GM23338 (cell line): ENCODE measurements around the gene CLIP2. TPM values are rescaled to one million over a fixed set of nuclear protein-coding genes. Genes with fewer than 3 reads are reported as not detected.

Experiments used
- ATAC-seq: fragments of 200-7000 bp; cut with Tn5 transposase; 3 replicates; pipeline ENCODE4 v1.9.1; 2020
- DNase-seq: peaks from one replicate; pipeline ENCODE4 v3.0.0-alpha.2; 2015; ENCODE audit warnings: low spot score
- H2AFZ ChIP-seq: fragments of 200-600 bp; sonication (generic); 2 replicates; pipeline ENCODE4 v1.8.0; 2016; ENCODE audit warnings: antibody characterized with exemption, mild to moderate bottlenecking, moderate library complexity
- H3F3A ChIP-seq: fragments of 200-600 bp; sonication (generic); replicated peaks from 2 replicates; pipeline ENCODE4 v1.8.0; 2017; ENCODE audit warnings: antibody characterized with exemption, mixed run types, low read depth
- H3K27ac ChIP-seq: fragments of 200-600 bp; sonication (generic); 2 replicates; pipeline ENCODE4 v1.6.1; 2016; ENCODE audit warnings: low read depth
- H3K27me3 ChIP-seq: fragments of 200-600 bp; sonication (generic); 2 replicates; pipeline ENCODE4 v1.8.0; 2016; ENCODE audit warnings: mild to moderate bottlenecking, mixed run types, moderate library complexity; ENCODE audit not compliant: insufficient read depth
- H3K36me3 ChIP-seq: fragments of 200-600 bp; sonication (generic); 2 replicates; pipeline ENCODE4 v1.8.0; 2016; ENCODE audit warnings: mild to moderate bottlenecking; ENCODE audit not compliant: insufficient read depth
- H3K4me1 ChIP-seq: fragments of 200-600 bp; sonication (generic); 2 replicates; pipeline ENCODE4 v1.8.0; 2016; ENCODE audit warnings: mild to moderate bottlenecking, moderate library complexity; ENCODE audit not compliant: insufficient read depth
- H3K4me2 ChIP-seq: fragments of 200-600 bp; sonication (generic); 2 replicates; pipeline ENCODE4 v1.7.1; 2017; ENCODE audit warnings: mixed run types
- H3K4me3 ChIP-seq: fragments of 200-600 bp; sonication (generic); 2 replicates; pipeline ENCODE4 v1.6.1; 2016; ENCODE audit warnings: mixed run types
- H3K79me2 ChIP-seq: fragments of 200-600 bp; sonication (generic); replicated peaks from 2 replicates; pipeline ENCODE4 v1.8.0; 2017; ENCODE audit warnings: mild to moderate bottlenecking; ENCODE audit not compliant: insufficient read depth
- H3K9me2 ChIP-seq: fragments of 200-600 bp; sonication (generic); 2 replicates; pipeline ENCODE4 v1.8.0; 2017; ENCODE audit not compliant: insufficient read depth
- H4K20me1 ChIP-seq: fragments of 200-600 bp; sonication (generic); replicated peaks from 2 replicates; pipeline ENCODE4 v1.8.0; 2017; ENCODE audit warnings: mild to moderate bottlenecking; ENCODE audit not compliant: insufficient read depth
- H3K27ac Mint-ChIP-seq: 2 replicates; pipeline ENCODE4 v1.8.0; 2020; ENCODE audit warnings: inconsistent platforms, mild to moderate bottlenecking, moderate library complexity, mixed read lengths
- H3K27me3 Mint-ChIP-seq: 3 replicates; pipeline ENCODE4 v1.8.0; 2022; ENCODE audit warnings: low read depth, mild to moderate bottlenecking, moderate library complexity, mixed read lengths, inconsistent platforms; ENCODE audit not compliant: insufficient read depth, poor library complexity
- H3K36me3 Mint-ChIP-seq: 3 replicates; pipeline ENCODE4 v1.8.0; 2021; ENCODE audit warnings: low read depth, mild to moderate bottlenecking, inconsistent platforms, moderate library complexity, mixed read lengths
- H3K4me1 Mint-ChIP-seq: 3 replicates; pipeline ENCODE4 v1.8.0; 2020; ENCODE audit warnings: mild to moderate bottlenecking, inconsistent platforms, mixed read lengths
- H3K4me3 Mint-ChIP-seq: 3 replicates; pipeline ENCODE4 v1.8.0; 2021; ENCODE audit warnings: moderate library complexity, mild to moderate bottlenecking, inconsistent platforms, mixed read lengths
- H3K9me3 Mint-ChIP-seq: 3 replicates; pipeline ENCODE4 v1.8.0; 2020; ENCODE audit warnings: moderate library complexity, mild to moderate bottlenecking, inconsistent platforms, mixed read lengths
- CREB1 ChIP-seq: fragments of 250-450 bp; sonication (Bioruptor Pico); IDR thresholded peaks from 2 replicates; pipeline ENCODE4 v1.5.0; 2020; ENCODE audit warnings: low read depth, mild to moderate bottlenecking, moderate library complexity
- EZH2 ChIP-seq: fragments of 200-600 bp; sonication (generic); IDR thresholded peaks from one replicate; pipeline ENCODE4 v1.8.0; 2017; ENCODE audit warnings: antibody characterized with exemption, mild to moderate bottlenecking, low read depth; ENCODE audit not compliant: unreplicated experiment
- JUNB ChIP-seq: IDR thresholded peaks from one replicate; pipeline ENCODE4 v1.6.1; 2016; ENCODE audit warnings: antibody characterized with exemption; ENCODE audit not compliant: unreplicated experiment
- NANOG ChIP-seq: IDR thresholded peaks from 2 replicates; pipeline ENCODE4 v1.6.1; 2016; ENCODE audit warnings: antibody characterized with exemption, borderline replicate concordance
- POLR2AphosphoS5 ChIP-seq: IDR thresholded peaks from 2 replicates; pipeline ENCODE4 v1.6.1; 2016; ENCODE audit warnings: antibody characterized with exemption, low read depth
- STAT1 ChIP-seq: IDR thresholded peaks from one replicate; pipeline ENCODE4 v1.6.1; 2016; ENCODE audit warnings: antibody characterized with exemption; ENCODE audit not compliant: unreplicated experiment
- ZNF114 ChIP-seq: fragments of 250-450 bp; sonication (Bioruptor Pico); IDR thresholded peaks from 2 replicates; pipeline ENCODE4 v1.5.0; 2020; ENCODE audit warnings: mild to moderate bottlenecking, moderate library complexity
- ZNF331 ChIP-seq: fragments of 250-450 bp; sonication (Bioruptor Pico); IDR thresholded peaks from 2 replicates; pipeline ENCODE4 v1.5.0; 2020; ENCODE audit warnings: low read depth, mild to moderate bottlenecking, moderate library complexity
- polyA plus RNA-seq: library from polyadenylated mRNA; unstranded; fragments of >200 nt; fragmentation: Nextera tagmentation; extraction: Ambion mirVana; gene quantifications from 2 replicates; pipeline ENCODE4 v1.2.1, GENCODE V29; 2016
- total RNA-seq: library from RNA; depleted of rRNA; stranded (reverse); fragments of >200 nt; shearing (Covaris generic); gene quantifications from 2 replicates; pipeline ENCODE4 v1.2.3, GENCODE V29; 2014
- TF ChIP-seq, protein P1 (sequence below): fragments of 250-450 bp; sonication (Bioruptor Pico); IDR thresholded peaks from 2 replicates; pipeline ENCODE4 v1.5.0; 2020; ENCODE audit warnings: mild to moderate bottlenecking, moderate library complexity
- TF ChIP-seq, protein P2 (sequence below): IDR thresholded peaks from 2 replicates; pipeline ENCODE4 v1.6.1; 2016; ENCODE audit warnings: antibody characterized with exemption
- TF ChIP-seq, protein P3 (sequence below): IDR thresholded peaks from one replicate; pipeline ENCODE4 v1.6.1; 2018; ENCODE audit warnings: antibody characterized with exemption; ENCODE audit not compliant: unreplicated experiment
- TF ChIP-seq, protein P4 (sequence below), 2 experiments: fragments of 200-600 bp in 1 of 2; sonication (generic) in 1 of 2; conservative IDR thresholded peaks; 2 replicates each; pipeline versions ENCODE4 v1.5.1 to v1.6.1; 2016 to 2017; ENCODE audit warnings: antibody characterized with exemption in 2 of 2, low read depth in 2 of 2, mild to moderate bottlenecking in 2 of 2, moderate library complexity in 1 of 2

CLIP2 gene
- total and polyA plus RNA-seq, 2 experiments from 2014 or later: 8.1 to 51.9 TPM

DNA sequence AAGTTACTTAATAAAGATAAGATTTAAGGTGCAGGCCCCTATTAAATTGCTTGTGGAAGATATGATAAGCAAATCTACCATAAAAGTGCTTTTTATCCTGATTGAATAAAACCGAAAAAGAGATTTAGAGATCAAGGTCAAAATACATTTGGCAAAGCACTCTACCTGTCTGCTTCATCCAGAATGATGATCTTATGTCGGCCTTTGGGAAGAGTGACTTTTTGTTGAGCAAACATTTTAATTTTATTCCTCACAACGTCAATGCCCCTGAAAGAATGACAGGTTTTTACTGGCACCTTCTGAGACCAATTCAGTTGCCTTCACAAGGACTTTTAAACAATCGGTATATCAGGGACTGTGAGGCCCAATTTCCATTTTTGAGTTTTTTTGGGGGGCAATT is 42.7 kb upstream of the CLIP2 start (continued):
- TF ChIP-seq, protein P1, sequence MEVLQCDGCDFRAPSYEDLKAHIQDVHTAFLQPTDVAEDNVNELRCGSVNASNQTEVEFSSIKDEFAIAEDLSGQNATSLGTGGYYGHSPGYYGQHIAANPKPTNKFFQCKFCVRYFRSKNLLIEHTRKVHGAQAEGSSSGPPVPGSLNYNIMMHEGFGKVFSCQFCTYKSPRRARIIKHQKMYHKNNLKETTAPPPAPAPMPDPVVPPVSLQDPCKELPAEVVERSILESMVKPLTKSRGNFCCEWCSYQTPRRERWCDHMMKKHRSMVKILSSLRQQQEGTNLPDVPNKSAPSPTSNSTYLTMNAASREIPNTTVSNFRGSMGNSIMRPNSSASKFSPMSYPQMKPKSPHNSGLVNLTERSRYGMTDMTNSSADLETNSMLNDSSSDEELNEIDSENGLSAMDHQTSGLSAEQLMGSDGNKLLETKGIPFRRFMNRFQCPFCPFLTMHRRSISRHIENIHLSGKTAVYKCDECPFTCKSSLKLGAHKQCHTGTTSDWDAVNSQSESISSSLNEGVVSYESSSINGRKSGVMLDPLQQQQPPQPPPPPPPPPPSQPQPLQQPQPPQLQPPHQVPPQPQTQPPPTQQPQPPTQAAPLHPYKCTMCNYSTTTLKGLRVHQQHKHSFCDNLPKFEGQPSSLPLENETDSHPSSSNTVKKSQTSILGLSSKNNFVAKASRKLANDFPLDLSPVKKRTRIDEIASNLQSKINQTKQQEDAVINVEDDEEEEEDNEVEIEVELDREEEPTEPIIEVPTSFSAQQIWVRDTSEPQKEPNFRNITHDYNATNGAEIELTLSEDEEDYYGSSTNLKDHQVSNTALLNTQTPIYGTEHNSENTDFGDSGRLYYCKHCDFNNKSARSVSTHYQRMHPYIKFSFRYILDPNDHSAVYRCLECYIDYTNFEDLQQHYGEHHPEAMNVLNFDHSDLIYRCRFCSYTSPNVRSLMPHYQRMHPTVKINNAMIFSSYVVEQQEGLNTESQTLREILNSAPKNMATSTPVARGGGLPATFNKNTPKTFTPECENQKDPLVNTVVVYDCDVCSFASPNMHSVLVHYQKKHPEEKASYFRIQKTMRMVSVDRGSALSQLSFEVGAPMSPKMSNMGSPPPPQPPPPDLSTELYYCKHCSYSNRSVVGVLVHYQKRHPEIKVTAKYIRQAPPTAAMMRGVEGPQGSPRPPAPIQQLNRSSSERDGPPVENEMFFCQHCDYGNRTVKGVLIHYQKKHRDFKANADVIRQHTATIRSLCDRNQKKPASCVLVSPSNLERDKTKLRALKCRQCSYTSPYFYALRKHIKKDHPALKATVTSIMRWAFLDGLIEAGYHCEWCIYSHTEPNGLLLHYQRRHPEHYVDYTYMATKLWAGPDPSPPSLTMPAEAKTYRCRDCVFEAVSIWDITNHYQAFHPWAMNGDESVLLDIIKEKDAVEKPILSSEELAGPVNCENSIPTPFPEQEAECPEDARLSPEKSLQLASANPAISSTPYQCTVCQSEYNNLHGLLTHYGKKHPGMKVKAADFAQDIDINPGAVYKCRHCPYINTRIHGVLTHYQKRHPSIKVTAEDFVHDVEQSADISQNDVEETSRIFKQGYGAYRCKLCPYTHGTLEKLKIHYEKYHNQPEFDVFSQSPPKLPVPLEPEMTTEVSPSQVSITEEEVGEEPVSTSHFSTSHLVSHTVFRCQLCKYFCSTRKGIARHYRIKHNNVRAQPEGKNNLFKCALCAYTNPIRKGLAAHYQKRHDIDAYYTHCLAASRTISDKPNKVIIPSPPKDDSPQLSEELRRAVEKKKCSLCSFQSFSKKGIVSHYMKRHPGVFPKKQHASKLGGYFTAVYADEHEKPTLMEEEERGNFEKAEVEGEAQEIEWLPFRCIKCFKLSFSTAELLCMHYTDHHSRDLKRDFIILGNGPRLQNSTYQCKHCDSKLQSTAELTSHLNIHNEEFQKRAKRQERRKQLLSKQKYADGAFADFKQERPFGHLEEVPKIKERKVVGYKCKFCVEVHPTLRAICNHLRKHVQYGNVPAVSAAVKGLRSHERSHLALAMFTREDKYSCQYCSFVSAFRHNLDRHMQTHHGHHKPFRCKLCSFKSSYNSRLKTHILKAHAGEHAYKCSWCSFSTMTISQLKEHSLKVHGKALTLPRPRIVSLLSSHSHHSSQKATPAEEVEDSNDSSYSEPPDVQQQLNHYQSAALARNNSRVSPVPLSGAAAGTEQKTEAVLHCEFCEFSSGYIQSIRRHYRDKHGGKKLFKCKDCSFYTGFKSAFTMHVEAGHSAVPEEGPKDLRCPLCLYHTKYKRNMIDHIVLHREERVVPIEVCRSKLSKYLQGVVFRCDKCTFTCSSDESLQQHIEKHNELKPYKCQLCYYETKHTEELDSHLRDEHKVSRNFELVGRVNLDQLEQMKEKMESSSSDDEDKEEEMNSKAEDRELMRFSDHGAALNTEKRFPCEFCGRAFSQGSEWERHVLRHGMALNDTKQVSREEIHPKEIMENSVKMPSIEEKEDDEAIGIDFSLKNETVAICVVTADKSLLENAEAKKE (CRISPR knock-in tag): no peak
- TF ChIP-seq CREB1 (no peak), ZNF331 (no peak), EZH2 (no peak)

DNA sequence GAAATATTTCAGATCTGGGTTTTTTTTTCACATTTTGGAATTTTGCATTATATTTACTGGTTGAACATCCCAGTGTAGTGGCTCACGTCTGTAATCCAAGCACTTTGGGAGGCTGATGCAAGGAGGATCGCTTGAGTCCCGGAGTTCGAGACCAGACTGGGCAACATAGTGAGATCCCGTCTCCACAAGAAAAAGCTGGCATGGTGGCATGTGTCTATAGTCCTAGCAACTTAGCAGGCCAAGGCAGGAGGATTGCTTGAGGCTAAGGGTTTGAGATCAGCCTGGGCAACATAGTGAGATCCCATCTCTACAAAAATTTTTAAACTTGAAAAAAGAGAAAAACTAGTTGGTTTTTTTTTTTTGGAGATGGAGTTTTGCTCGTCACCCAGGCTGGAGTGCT is 41.1 kb upstream of the CLIP2 start:
- Histone ChIP-seq H3K4me2 (no peak overlapping the region), H3K27ac (no peak overlapping the region), H2AFZ (no peak overlapping the region), H3K36me3 (peaks cover 50% of the 10 kb centered on the region), H3K27me3 (no peaks in the 10 kb centered on the region), H3K79me2 (peaks cover 9% of the 10 kb centered on the region), H3K4me3 (no peak overlapping the region), H3F3A (peaks cover 13% of the 10 kb centered on the region; the same call in 1 of the 2 replicates), H3K9me2 (no peaks in the 10 kb centered on the region), H3K4me1 (peaks cover 3% of the 10 kb centered on the region), H4K20me1 (peaks cover 27% of the 10 kb centered on the region)
- no peak overlapping the region for H3K4me3 Mint-ChIP-seq
- no peaks in the 10 kb centered on the region for H3K27me3 Mint-ChIP-seq
- no peak for TF ChIP-seq ZNF114
- TF ChIP-seq, protein P2, sequence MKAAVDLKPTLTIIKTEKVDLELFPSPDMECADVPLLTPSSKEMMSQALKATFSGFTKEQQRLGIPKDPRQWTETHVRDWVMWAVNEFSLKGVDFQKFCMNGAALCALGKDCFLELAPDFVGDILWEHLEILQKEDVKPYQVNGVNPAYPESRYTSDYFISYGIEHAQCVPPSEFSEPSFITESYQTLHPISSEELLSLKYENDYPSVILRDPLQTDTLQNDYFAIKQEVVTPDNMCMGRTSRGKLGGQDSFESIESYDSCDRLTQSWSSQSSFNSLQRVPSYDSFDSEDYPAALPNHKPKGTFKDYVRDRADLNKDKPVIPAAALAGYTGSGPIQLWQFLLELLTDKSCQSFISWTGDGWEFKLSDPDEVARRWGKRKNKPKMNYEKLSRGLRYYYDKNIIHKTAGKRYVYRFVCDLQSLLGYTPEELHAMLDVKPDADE: no peak
- TF ChIP-seq, protein P3, sequence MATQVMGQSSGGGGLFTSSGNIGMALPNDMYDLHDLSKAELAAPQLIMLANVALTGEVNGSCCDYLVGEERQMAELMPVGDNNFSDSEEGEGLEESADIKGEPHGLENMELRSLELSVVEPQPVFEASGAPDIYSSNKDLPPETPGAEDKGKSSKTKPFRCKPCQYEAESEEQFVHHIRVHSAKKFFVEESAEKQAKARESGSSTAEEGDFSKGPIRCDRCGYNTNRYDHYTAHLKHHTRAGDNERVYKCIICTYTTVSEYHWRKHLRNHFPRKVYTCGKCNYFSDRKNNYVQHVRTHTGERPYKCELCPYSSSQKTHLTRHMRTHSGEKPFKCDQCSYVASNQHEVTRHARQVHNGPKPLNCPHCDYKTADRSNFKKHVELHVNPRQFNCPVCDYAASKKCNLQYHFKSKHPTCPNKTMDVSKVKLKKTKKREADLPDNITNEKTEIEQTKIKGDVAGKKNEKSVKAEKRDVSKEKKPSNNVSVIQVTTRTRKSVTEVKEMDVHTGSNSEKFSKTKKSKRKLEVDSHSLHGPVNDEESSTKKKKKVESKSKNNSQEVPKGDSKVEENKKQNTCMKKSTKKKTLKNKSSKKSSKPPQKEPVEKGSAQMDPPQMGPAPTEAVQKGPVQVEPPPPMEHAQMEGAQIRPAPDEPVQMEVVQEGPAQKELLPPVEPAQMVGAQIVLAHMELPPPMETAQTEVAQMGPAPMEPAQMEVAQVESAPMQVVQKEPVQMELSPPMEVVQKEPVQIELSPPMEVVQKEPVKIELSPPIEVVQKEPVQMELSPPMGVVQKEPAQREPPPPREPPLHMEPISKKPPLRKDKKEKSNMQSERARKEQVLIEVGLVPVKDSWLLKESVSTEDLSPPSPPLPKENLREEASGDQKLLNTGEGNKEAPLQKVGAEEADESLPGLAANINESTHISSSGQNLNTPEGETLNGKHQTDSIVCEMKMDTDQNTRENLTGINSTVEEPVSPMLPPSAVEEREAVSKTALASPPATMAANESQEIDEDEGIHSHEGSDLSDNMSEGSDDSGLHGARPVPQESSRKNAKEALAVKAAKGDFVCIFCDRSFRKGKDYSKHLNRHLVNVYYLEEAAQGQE: no peak
- no peak for TF ChIP-seq ZNF331
- TF ChIP-seq, protein P4, sequence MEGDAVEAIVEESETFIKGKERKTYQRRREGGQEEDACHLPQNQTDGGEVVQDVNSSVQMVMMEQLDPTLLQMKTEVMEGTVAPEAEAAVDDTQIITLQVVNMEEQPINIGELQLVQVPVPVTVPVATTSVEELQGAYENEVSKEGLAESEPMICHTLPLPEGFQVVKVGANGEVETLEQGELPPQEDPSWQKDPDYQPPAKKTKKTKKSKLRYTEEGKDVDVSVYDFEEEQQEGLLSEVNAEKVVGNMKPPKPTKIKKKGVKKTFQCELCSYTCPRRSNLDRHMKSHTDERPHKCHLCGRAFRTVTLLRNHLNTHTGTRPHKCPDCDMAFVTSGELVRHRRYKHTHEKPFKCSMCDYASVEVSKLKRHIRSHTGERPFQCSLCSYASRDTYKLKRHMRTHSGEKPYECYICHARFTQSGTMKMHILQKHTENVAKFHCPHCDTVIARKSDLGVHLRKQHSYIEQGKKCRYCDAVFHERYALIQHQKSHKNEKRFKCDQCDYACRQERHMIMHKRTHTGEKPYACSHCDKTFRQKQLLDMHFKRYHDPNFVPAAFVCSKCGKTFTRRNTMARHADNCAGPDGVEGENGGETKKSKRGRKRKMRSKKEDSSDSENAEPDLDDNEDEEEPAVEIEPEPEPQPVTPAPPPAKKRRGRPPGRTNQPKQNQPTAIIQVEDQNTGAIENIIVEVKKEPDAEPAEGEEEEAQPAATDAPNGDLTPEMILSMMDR (conservative IDR thresholded peaks at IDR 0.05; ENCODE audit: low read depth in 2 of 2): no peak
- TF ChIP-seq JUNB: no peak
- no peak for TF ChIP-seq POLR2AphosphoS5
- no peak for TF ChIP-seq STAT1
- TF ChIP-seq NANOG: no peak
- no peak for TF ChIP-seq EZH2
- H3K36me3 Mint-ChIP-seq: peaks cover 81% of the 10 kb centered on the region
- no peak for ATAC-seq
- 0 out of 3 replicates have a peak, but pooled peaks cover 3% of the 10 kb centered on the region for H3K4me1 Mint-ChIP-seq
- no peak for DNase-seq
- H3K9me3 Mint-ChIP-seq: no peaks in the 10 kb centered on the region
- no peak overlapping the region for H3K27ac Mint-ChIP-seq
